Measurements from ENCODE around the gene EFNA1. TPM values are rescaled to one million over a fixed set of nuclear protein-coding genes. Genes with fewer than 3 reads are reported as not detected.

EFNA1 gene
- total RNA-seq, 1 donor from 2014 or later, result 0.77 TPM

- peaks cover 3% of the 10 kb centered on the region for H3K27me3 Mint-ChIP-seq (ENCODE audit: low read depth)
- peak within 1 kb of the TSS; percentile 97 for H3K27ac Mint-ChIP-seq (ENCODE audit: unreplicated experiment)
- peaks cover 36% of the 10 kb centered on the region for H3K4me1 Mint-ChIP-seq
- peak within 1 kb of the TSS; percentile 100 for H3K4me3 Mint-ChIP-seq
- DNase-seq (ENCODE audit: low read depth, low spot score), result no peak
- H3K36me3 Mint-ChIP-seq (ENCODE audit: low read depth), result peaks cover 9% of the 10 kb centered on the region
- TF ChIP-seq, protein P1, sequence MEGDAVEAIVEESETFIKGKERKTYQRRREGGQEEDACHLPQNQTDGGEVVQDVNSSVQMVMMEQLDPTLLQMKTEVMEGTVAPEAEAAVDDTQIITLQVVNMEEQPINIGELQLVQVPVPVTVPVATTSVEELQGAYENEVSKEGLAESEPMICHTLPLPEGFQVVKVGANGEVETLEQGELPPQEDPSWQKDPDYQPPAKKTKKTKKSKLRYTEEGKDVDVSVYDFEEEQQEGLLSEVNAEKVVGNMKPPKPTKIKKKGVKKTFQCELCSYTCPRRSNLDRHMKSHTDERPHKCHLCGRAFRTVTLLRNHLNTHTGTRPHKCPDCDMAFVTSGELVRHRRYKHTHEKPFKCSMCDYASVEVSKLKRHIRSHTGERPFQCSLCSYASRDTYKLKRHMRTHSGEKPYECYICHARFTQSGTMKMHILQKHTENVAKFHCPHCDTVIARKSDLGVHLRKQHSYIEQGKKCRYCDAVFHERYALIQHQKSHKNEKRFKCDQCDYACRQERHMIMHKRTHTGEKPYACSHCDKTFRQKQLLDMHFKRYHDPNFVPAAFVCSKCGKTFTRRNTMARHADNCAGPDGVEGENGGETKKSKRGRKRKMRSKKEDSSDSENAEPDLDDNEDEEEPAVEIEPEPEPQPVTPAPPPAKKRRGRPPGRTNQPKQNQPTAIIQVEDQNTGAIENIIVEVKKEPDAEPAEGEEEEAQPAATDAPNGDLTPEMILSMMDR (conservative IDR thresholded peaks at IDR 0.05), result no peak
- no peaks in the 10 kb centered on the region for H3K9me3 Mint-ChIP-seq
Measured at GRCh38 chr1:155173478-155174323, 46.0 kb downstream of the EFNA1 start, which contains the start of gene TRIM46. TRIM46 (plus strand) TSS chr1:155173849; CDS start chr1:155173967, 118 bp downstream.

DNA sequence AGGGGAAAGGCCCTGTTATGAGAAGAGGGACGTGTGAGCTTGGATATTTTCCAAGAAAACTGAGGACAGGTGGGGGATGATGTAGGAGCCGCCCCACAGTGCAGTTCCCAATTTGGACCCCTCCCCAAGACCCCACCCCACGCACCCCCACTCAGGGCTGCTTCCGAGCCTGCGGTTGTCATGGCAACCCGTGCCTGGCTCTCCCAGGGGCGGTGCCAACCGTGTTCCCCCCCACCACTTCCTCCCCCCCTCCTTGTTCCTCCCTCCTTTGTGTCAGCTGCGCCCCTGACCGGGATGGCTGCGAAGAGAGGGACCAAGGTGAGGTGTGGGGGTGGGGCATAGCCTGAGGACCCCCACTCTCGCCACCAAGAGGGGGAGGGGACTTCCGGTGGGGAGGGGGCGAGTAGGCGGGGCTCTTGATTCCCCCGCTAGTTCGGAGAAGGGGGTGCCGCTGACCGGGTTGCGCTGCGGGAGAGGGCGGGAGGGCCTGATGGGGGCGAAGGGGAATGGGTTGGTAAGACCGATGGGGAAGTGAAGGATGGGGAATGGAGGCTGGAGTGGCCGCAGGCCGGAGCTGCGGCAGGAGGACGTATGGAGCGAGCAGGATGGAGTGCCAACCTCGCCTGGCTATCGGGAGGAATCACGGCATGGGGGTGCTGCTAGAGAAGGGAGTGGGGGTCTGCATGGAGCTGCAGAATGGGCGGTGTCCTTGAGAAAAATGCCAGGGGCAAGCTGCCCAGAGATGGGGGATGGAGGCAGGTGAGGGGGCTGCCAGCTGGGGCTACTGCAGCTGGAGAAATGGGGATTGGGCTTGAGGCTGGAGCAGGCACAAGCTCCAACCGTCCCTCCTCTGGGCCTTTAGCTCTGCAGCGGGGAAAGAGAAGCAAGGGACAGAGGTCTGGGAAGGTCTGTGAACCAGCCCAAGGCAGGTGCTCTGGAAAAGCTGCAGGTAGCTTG is 46.9 kb downstream of the EFNA1 start:
- Mint-ChIP-seq H3K27ac (ENCODE audit: unreplicated experiment) (peak overlapping the region; percentile 57), H3K9me3 (no peaks in the 10 kb centered on the region), H3K27me3 (ENCODE audit: low read depth) (peaks cover 3% of the 10 kb centered on the region), H3K36me3 (ENCODE audit: low read depth) (peaks cover 6% of the 10 kb centered on the region), H3K4me1 (peaks cover 41% of the 10 kb centered on the region), H3K4me3 (peak overlapping the region; percentile 100)
- DNase-seq (ENCODE audit: low read depth, low spot score), result no peak
- TF ChIP-seq, protein P1 (conservative IDR thresholded peaks at IDR 0.05), result no peak

DNA sequence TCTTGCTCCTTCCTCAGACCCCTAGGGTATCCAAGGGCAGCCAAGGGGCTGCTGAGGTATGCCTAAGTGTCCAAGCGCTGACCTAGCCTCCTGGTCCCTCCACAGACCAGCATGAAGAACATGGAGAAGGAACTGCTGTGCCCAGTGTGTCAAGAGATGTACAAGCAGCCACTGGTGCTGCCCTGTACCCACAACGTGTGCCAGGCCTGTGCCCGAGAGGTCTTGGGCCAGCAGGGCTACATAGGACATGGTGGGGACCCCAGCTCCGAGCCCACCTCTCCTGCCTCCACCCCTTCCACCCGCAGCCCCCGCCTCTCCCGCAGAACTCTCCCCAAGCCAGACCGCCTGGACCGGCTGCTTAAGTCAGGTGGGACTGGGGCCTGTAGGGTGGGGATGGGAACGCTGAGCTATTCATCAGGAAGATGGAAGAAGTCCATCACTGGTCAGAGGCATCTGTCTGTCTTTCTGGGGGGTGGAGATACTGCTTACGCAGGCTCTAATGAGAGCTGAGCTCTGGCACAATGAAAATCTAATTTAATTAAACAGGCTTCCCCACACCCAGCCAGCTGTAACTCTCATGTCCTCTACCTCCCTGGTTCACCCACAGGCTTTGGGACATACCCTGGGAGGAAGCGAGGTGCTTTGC is 47.7 kb downstream of the EFNA1 start:
- DNase-seq (ENCODE audit: low read depth, low spot score), result no peak
- no peak overlapping the region for H3K27ac Mint-ChIP-seq (ENCODE audit: unreplicated experiment)
- peaks cover 5% of the 10 kb centered on the region for H3K36me3 Mint-ChIP-seq (ENCODE audit: low read depth)
- H3K9me3 Mint-ChIP-seq, result no peaks in the 10 kb centered on the region
- peak overlapping the region; percentile 100 for H3K4me3 Mint-ChIP-seq
- peaks cover 3% of the 10 kb centered on the region for H3K27me3 Mint-ChIP-seq (ENCODE audit: low read depth)
- TF ChIP-seq, protein P1 (conservative IDR thresholded peaks at IDR 0.05), result no peak
- peaks cover 41% of the 10 kb centered on the region for H3K4me1 Mint-ChIP-seq

DNA sequence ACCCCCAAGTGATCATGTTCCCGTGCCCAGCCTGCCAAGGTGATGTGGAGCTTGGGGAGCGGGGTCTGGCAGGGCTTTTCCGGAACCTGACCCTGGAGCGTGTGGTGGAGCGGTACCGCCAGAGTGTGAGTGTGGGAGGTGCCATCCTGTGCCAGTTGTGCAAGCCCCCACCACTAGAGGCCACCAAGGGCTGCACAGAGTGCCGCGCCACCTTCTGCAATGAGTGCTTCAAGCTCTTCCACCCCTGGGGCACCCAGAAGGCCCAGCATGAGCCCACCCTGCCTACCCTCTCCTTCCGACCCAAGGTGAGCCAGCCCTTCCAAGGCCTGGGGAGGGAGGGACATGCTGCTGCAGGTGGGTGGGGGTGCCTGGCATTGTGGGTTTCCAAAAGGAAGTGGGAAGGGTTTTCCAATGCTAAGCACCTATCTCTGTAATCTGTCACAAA is 48.3 kb downstream of the EFNA1 start:
- H3K4me1 Mint-ChIP-seq, result peaks cover 41% of the 10 kb centered on the region
- peaks cover 3% of the 10 kb centered on the region for H3K27me3 Mint-ChIP-seq (ENCODE audit: low read depth)
- peak overlapping the region; percentile 73 for H3K4me3 Mint-ChIP-seq
- H3K36me3 Mint-ChIP-seq (ENCODE audit: low read depth), result peaks cover 5% of the 10 kb centered on the region
- H3K27ac Mint-ChIP-seq (ENCODE audit: unreplicated experiment), result no peak overlapping the region
- no peak for DNase-seq (ENCODE audit: low read depth, low spot score)
- TF ChIP-seq, protein P1 (conservative IDR thresholded peaks at IDR 0.05), result no peak
- H3K9me3 Mint-ChIP-seq, result no peaks in the 10 kb centered on the region

DNA sequence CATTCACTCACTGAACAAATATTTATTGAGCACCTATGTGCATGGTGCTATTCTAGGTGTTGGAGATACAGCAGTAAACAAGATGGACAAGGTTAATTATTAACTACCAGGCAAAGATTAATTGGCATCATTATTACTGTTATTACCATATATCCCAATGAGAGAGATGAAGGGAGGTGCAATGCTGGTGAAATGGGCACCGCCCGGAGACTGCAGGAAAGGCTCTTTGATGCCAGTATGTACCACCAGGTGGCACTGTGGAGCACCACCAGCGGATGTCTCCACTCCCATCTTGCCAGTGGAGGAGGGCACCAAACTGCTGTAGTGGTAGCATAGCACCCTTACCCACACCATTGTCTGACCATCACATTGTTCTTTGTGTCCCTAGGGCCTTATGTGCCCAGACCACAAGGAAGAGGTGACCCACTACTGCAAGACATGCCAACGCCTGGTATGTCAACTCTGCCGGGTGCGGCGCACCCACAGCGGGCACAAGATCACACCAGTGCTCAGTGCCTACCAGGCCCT is 48.9 kb downstream of the EFNA1 start:
- Mint-ChIP-seq H3K36me3 (ENCODE audit: low read depth) (peaks cover 5% of the 10 kb centered on the region), H3K4me3 (peak overlapping the region; percentile 73), H3K4me1 (peaks cover 41% of the 10 kb centered on the region), H3K9me3 (no peaks in the 10 kb centered on the region), H3K27ac (ENCODE audit: unreplicated experiment) (no peak overlapping the region), H3K27me3 (ENCODE audit: low read depth) (peaks cover 3% of the 10 kb centered on the region)
- TF ChIP-seq, protein P1 (conservative IDR thresholded peaks at IDR 0.05), result peak; percentile 90
- DNase-seq (ENCODE audit: low read depth, low spot score), result peak; percentile 87
